ENCODE measurements around the gene MIPOL1.
"Not testable (repeated sequence)": the region's sequence is repeated elsewhere in the genome, so short reads cannot be mapped to it uniquely, and the experiment has no call there.

DNA sequence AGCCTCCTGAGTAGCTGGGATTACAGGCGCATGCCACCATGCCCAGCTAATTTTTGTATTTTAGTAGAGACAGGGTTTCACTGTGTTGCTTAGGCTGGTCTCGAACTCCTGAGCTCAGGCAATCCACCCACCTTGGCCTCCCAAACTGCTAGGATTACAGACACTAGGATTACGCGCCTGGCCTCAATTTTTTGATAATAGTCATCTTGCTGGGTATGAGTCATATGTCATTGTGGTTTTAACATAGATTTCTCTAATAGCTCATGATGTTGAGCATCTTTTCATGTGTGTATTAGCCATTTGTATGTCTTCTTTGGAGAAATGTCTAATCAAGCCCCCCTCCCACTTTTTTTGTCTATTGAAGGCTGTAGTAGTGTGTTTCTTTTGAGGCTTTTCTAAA, 38.3 kb downstream of the MIPOL1 start:
- TF ChIP-seq NFYB (IDR thresholded peaks at IDR 0.05; ENCODE audit: extremely low read depth, insufficient read length); FUS (optimal IDR thresholded peaks at IDR 0.05; ENCODE audit: low read depth, low read length): not testable (repeated sequence)
- TF ChIP-seq, protein P1, sequence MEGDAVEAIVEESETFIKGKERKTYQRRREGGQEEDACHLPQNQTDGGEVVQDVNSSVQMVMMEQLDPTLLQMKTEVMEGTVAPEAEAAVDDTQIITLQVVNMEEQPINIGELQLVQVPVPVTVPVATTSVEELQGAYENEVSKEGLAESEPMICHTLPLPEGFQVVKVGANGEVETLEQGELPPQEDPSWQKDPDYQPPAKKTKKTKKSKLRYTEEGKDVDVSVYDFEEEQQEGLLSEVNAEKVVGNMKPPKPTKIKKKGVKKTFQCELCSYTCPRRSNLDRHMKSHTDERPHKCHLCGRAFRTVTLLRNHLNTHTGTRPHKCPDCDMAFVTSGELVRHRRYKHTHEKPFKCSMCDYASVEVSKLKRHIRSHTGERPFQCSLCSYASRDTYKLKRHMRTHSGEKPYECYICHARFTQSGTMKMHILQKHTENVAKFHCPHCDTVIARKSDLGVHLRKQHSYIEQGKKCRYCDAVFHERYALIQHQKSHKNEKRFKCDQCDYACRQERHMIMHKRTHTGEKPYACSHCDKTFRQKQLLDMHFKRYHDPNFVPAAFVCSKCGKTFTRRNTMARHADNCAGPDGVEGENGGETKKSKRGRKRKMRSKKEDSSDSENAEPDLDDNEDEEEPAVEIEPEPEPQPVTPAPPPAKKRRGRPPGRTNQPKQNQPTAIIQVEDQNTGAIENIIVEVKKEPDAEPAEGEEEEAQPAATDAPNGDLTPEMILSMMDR (IDR thresholded peaks at IDR 0.05 in 2 of 3, conservative IDR thresholded peaks at IDR 0.05 in 1 of 3; ENCODE audit: insufficient read depth in 2 of 3, low read depth in 1 of 3, low read length in 3 of 3), result not testable (repeated sequence)
- TF ChIP-seq, protein P2, sequence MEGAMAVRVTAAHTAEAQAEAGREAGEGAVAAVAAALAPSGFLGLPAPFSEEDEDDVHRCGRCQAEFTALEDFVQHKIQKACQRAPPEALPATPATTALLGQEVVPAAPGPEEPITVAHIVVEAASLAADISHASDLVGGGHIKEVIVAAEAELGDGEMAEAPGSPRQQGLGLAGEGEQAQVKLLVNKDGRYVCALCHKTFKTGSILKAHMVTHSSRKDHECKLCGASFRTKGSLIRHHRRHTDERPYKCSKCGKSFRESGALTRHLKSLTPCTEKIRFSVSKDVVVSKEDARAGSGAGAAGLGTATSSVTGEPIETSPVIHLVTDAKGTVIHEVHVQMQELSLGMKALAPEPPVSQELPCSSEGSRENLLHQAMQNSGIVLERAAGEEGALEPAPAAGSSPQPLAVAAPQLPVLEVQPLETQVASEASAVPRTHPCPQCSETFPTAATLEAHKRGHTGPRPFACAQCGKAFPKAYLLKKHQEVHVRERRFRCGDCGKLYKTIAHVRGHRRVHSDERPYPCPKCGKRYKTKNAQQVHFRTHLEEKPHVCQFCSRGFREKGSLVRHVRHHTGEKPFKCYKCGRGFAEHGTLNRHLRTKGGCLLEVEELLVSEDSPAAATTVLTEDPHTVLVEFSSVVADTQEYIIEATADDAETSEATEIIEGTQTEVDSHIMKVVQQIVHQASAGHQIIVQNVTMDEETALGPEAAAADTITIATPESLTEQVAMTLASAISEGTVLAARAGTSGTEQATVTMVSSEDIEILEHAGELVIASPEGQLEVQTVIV (CRISPR knock-in tag; IDR thresholded peaks at IDR 0.05; ENCODE audit: borderline replicate concordance), result not testable (repeated sequence)

All from K562 (cell line).